NCI-H460 (cell line): ENCODE results near the gene CPLANE1. TPM values are rescaled to one million over a fixed set of nuclear protein-coding genes. Genes with fewer than 3 reads are reported as not detected.
"Not testable (repeated sequence)": the region's sequence is repeated elsewhere in the genome, so short reads cannot be mapped to it uniquely, and the experiment has no call there.

Source experiments
- DNase-seq: peaks from one replicate; pipeline ENCODE4 v3.0.0-alpha.2; 2016; ENCODE audit warnings: low read depth; ENCODE audit errors: extremely low read depth
- polyA plus RNA-seq: library from polyadenylated mRNA; depleted of rRNA; stranded (reverse); fragments of >200 nt; gene quantifications from 2 replicates; pipeline ENCODE4 v1.2.3, GENCODE V29; 2014; cell fraction: nucleus; rRNA removed
- total RNA-seq: library from RNA; depleted of rRNA; stranded (reverse); fragments of >200 nt; shearing (Covaris generic); gene quantifications from 2 replicates; pipeline ENCODE4 v1.2.3, GENCODE V29; 2014; rRNA removed

The CPLANE1 gene
- total RNA-seq: 23.7 and 31.6 TPM in 2 replicates
- 10.3 and 16.0 TPM in 2 replicates for polyA plus RNA-seq

GRCh38 chr5:37248970-37249814 is at the start of gene CPLANE1:
Gene CPLANE1 (minus strand): TSS chr5:37249376. CDS start chr5:37247698, 1,678 bp downstream.
- DNase-seq: peak; percentile 58

GRCh38 chr5:37296313-37296712 is 47.1 kb upstream of the CPLANE1 start:
- DNase-seq: not testable (repeated sequence)

- no peak for DNase-seq
Observed at GRCh38 chr5:37283214-37283820, 34.1 kb upstream of the CPLANE1 start.

GRCh38 chr5:37275511-37275910 is 26.3 kb upstream of the CPLANE1 start:
- DNase-seq: no peak

- DNase-seq: peak; percentile 95
Observed at GRCh38 chr5:37272511-37272910, 23.3 kb upstream of the CPLANE1 start.

- not testable (repeated sequence) for DNase-seq
Observed at GRCh38 chr5:37268100-37268499, 18.9 kb upstream of the CPLANE1 start.

- no peak for DNase-seq
Observed at GRCh38 chr5:37255774-37256358, 6.7 kb upstream of the CPLANE1 start.

GRCh38 chr5:37254581-37254980 is 5.4 kb upstream of the CPLANE1 start:
- DNase-seq: no peak

- DNase-seq: no peak
Observed at GRCh38 chr5:37251665-37252064, 2.5 kb upstream of the CPLANE1 start.

GRCh38 chr5:37249815-37250164 is 614 bp upstream of the CPLANE1 start:
- DNase-seq: no peak

GRCh38 chr5:37248421-37248969 is 681 bp downstream of the CPLANE1 start:
- DNase-seq: no peak

GRCh38 chr5:37247496-37247895 is 1.7 kb downstream of the CPLANE1 start:
- no peak for DNase-seq

- no peak for DNase-seq
Observed at GRCh38 chr5:37247036-37247435, 2.1 kb downstream of the CPLANE1 start.

- DNase-seq: no peak
Observed at GRCh38 chr5:37234288-37234687, 14.9 kb downstream of the CPLANE1 start.

GRCh38 chr5:37226377-37226776 is 22.8 kb downstream of the CPLANE1 start:
- DNase-seq: no peak

GRCh38 chr5:37222181-37222580 is 27.0 kb downstream of the CPLANE1 start:
- DNase-seq: no peak

GRCh38 chr5:37220426-37220825 is 28.8 kb downstream of the CPLANE1 start:
- not testable (repeated sequence) for DNase-seq

GRCh38 chr5:37219384-37219783 is 29.8 kb downstream of the CPLANE1 start:
- DNase-seq: not testable (repeated sequence)

- no peak for DNase-seq
Observed at GRCh38 chr5:37217976-37218375, 31.2 kb downstream of the CPLANE1 start.

GRCh38 chr5:37214550-37214949 is 34.6 kb downstream of the CPLANE1 start:
- DNase-seq: no peak

GRCh38 chr5:37212096-37212495 is 37.1 kb downstream of the CPLANE1 start:
- no peak for DNase-seq
